NB4 (cell line): ENCODE results near the gene ADAM23.

Source experiments
- TF ChIP-seq, protein P1 (sequence below): IDR thresholded peaks from one replicate; pipeline ENCODE4 v1.5.1; 2012; ENCODE audit warnings: low read depth, low read length
- TF ChIP-seq, protein P2 (sequence below): IDR thresholded peaks from 2 replicates; pipeline ENCODE4 v1.6.1; 2011; ENCODE audit warnings: low read depth, low read length

DNA sequence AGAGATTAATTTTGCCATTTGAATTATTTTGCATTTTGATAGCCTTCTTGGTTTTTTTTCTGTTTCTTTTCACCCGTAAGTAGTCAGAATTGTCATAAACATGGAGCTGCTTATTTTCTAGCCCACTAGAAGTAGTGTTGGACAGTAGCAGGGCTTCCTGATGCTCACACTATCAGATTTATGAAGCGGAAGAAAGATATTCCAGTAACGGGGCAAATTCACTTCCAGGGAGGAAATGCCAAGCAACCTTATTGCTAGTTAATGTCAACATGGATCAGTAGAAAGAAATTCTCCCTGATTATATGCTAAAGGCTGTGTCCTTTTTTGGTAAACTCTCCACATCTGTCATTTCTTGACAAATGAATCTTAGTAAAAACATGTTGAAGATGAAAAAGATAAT is 19.2 kb upstream of the ADAM23 start:
- TF ChIP-seq, protein P1, sequence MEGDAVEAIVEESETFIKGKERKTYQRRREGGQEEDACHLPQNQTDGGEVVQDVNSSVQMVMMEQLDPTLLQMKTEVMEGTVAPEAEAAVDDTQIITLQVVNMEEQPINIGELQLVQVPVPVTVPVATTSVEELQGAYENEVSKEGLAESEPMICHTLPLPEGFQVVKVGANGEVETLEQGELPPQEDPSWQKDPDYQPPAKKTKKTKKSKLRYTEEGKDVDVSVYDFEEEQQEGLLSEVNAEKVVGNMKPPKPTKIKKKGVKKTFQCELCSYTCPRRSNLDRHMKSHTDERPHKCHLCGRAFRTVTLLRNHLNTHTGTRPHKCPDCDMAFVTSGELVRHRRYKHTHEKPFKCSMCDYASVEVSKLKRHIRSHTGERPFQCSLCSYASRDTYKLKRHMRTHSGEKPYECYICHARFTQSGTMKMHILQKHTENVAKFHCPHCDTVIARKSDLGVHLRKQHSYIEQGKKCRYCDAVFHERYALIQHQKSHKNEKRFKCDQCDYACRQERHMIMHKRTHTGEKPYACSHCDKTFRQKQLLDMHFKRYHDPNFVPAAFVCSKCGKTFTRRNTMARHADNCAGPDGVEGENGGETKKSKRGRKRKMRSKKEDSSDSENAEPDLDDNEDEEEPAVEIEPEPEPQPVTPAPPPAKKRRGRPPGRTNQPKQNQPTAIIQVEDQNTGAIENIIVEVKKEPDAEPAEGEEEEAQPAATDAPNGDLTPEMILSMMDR, result no peak
- TF ChIP-seq, protein P2, sequence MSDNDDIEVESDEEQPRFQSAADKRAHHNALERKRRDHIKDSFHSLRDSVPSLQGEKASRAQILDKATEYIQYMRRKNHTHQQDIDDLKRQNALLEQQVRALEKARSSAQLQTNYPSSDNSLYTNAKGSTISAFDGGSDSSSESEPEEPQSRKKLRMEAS, result no peak
